ENCODE measurements around the gene NAALADL2. TPM values are rescaled to one million over a fixed set of nuclear protein-coding genes. Genes with fewer than 3 reads are reported as not detected.
A peak's percentile ranks its signal among the peaks of the same experiment; 100 is the strongest.

The NAALADL2 gene
- total RNA-seq, 6 donors from 2014 or later = 4.4 to 12.6 (median 6.3) TPM

- Histone ChIP-seq H3K27me3 (no peaks in the 10 kb centered on the region), H3K4me3 (no peak overlapping the region), H3K9me3 (no peaks in the 10 kb centered on the region), H3K36me3 (no peaks in the 10 kb centered on the region), H3K4me1 (no peaks in the 10 kb centered on the region), H3K27ac (no peak overlapping the region)
- no peak for TF ChIP-seq POLR2A (IDR thresholded peaks at IDR 0.05)
- DNase-seq (no peak), ATAC-seq (ENCODE audit: low FRiP score in 2 of 2) (no peak)
- WGBS, 2 donors = 83 to 88% methylated on average over 4 of the region's 4 CpGs
These were observed 522.6 kb downstream of the NAALADL2 start for GRCh38 chr3:175381685-175382084.

GRCh38 chr3:175383371-175383770, 524.2 kb downstream of the NAALADL2 start:
- Histone ChIP-seq H3K27me3 (no peaks in the 10 kb centered on the region), H3K36me3 (no peaks in the 10 kb centered on the region), H3K27ac (no peak overlapping the region), H3K4me1 (no peaks in the 10 kb centered on the region), H3K4me3 (no peak overlapping the region), H3K9me3 (no peaks in the 10 kb centered on the region)
- TF ChIP-seq CTCF (IDR thresholded peaks at IDR 0.05) = no peak
- TF ChIP-seq POLR2A (IDR thresholded peaks at IDR 0.05) = no peak
- no peak for TF ChIP-seq POLR2AphosphoS5 (IDR thresholded peaks at IDR 0.05)
- TF ChIP-seq EP300 (IDR thresholded peaks at IDR 0.05) = no peak
- 71 to 81% methylated on average over 1 of the region's 1 CpG for WGBS, 2 donors
- DNase-seq (no peak), ATAC-seq (ENCODE audit: low FRiP score in 2 of 2) (no peak)

- ATAC-seq (ENCODE audit: low FRiP score in 2 of 2) (no peak), DNase-seq (no peak)
- 79 to 83% methylated on average over 3 of the region's 3 CpGs for WGBS, 2 donors
- Histone ChIP-seq H3K4me1 (no peaks in the 10 kb centered on the region), H3K27ac (no peak overlapping the region), H3K9me3 (no peaks in the 10 kb centered on the region), H3K27me3 (no peaks in the 10 kb centered on the region), H3K4me3 (no peak overlapping the region), H3K36me3 (no peaks in the 10 kb centered on the region)
- TF ChIP-seq POLR2AphosphoS5 (IDR thresholded peaks at IDR 0.05) (no peak), POLR2A (IDR thresholded peaks at IDR 0.05) (no peak), CTCF (IDR thresholded peaks at IDR 0.05) (no peak), EP300 (IDR thresholded peaks at IDR 0.05) (no peak)
These were observed 524.7 kb downstream of the NAALADL2 start for GRCh38 chr3:175383813-175384212.

GRCh38 chr3:175384569-175384968, 525.4 kb downstream of the NAALADL2 start:
- H3K27ac ChIP-seq = no peak overlapping the region
- no peak for TF ChIP-seq EP300 (IDR thresholded peaks at IDR 0.05)
- no peak for TF ChIP-seq POLR2AphosphoS5 (IDR thresholded peaks at IDR 0.05)
- TF ChIP-seq CTCF (IDR thresholded peaks at IDR 0.05) = no peak
- no peak for TF ChIP-seq POLR2A (IDR thresholded peaks at IDR 0.05)
- no peak for DNase-seq
- H3K9me3 ChIP-seq = no peaks in the 10 kb centered on the region
- no peak overlapping the region for H3K4me3 ChIP-seq
- no peaks in the 10 kb centered on the region for H3K27me3 ChIP-seq
- no peak for ATAC-seq (ENCODE audit: low FRiP score in 2 of 2)
- H3K36me3 ChIP-seq = no peaks in the 10 kb centered on the region
- no peaks in the 10 kb centered on the region for H3K4me1 ChIP-seq

- WGBS, 2 donors = 80 to 81% methylated on average over 3 of the region's 3 CpGs
These were observed 527.5 kb downstream of the NAALADL2 start for GRCh38 chr3:175386630-175387029.

More at GRCh38 chr3:175386630-175387029, 527.5 kb downstream of the NAALADL2 start:
- H3K4me3 ChIP-seq = no peak overlapping the region
- DNase-seq = no peak
- H3K27ac ChIP-seq = no peak overlapping the region
- peaks cover 0 to 3% (median 0%) of the 10 kb centered on the region in 4 donors for H3K9me3 ChIP-seq
- ATAC-seq (ENCODE audit: low FRiP score in 2 of 2) = peak in 1 of 2 donors; percentile 41
- TF ChIP-seq CTCF (IDR thresholded peaks at IDR 0.05) (no peak), POLR2AphosphoS5 (IDR thresholded peaks at IDR 0.05) (no peak), POLR2A (IDR thresholded peaks at IDR 0.05) (no peak), EP300 (IDR thresholded peaks at IDR 0.05) (no peak)
- H3K4me1 ChIP-seq = no peaks in the 10 kb centered on the region
- H3K36me3 ChIP-seq = no peaks in the 10 kb centered on the region
- no peaks in the 10 kb centered on the region for H3K27me3 ChIP-seq

Data from upper lobe of left lung (tissue), 6 donors.